ENCODE data around the gene CAPNS1.

CAPNS1 gene

DNA sequence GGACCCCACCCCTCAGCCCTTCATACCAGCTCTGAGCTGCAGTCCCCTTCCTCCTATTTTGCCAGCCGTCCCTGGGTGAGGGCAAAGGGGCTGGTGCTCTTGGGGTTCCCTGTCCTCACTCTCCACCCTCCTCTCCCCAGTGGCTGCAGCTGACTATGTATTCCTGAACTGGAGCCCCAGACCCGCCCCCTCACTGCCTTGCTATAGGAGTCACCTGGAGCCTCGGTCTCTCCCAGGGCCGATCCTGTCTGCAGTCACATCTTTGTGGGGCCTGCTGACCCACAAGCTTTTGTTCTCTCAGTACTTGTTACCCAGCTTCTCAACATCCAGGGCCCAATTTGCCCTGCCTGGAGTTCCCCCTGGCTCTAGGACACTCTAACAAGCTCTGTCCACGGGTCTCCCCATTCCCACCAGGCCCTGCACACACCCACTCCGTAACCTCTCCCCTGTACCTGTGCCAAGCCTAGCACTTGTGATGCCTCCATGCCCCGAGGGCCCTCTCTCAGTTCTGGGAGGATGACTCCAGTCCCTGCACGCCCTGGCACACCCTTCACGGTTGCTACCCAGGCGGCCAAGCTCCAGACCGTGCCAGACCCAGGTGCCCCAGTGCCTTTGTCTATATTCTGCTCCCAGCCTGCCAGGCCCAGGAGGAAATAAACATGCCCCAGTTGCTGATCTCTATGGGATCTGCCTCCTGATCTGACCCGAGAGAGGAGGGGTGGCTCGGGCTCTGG, 10.0 kb downstream of the CAPNS1 start:
- no peak for DNase-seq (ENCODE audit: extremely low read depth, insufficient read length)
- TF ChIP-seq, protein P1, sequence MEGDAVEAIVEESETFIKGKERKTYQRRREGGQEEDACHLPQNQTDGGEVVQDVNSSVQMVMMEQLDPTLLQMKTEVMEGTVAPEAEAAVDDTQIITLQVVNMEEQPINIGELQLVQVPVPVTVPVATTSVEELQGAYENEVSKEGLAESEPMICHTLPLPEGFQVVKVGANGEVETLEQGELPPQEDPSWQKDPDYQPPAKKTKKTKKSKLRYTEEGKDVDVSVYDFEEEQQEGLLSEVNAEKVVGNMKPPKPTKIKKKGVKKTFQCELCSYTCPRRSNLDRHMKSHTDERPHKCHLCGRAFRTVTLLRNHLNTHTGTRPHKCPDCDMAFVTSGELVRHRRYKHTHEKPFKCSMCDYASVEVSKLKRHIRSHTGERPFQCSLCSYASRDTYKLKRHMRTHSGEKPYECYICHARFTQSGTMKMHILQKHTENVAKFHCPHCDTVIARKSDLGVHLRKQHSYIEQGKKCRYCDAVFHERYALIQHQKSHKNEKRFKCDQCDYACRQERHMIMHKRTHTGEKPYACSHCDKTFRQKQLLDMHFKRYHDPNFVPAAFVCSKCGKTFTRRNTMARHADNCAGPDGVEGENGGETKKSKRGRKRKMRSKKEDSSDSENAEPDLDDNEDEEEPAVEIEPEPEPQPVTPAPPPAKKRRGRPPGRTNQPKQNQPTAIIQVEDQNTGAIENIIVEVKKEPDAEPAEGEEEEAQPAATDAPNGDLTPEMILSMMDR (IDR thresholded peaks at IDR 0.05; ENCODE audit: insufficient read depth, low read length, poor library complexity, severe bottlenecking): no peak
- Histone ChIP-seq H3K27me3 (replicated peaks; ENCODE audit: control insufficient read depth, insufficient read depth, low read length) (no peaks in the 10 kb centered on the region), H3K36me3 (ENCODE audit: control insufficient read depth, insufficient read depth, low read length) (peaks cover 37% of the 10 kb centered on the region), H3K4me3 (replicated peaks; ENCODE audit: low read depth, low read length) (no peak overlapping the region)

DNA sequence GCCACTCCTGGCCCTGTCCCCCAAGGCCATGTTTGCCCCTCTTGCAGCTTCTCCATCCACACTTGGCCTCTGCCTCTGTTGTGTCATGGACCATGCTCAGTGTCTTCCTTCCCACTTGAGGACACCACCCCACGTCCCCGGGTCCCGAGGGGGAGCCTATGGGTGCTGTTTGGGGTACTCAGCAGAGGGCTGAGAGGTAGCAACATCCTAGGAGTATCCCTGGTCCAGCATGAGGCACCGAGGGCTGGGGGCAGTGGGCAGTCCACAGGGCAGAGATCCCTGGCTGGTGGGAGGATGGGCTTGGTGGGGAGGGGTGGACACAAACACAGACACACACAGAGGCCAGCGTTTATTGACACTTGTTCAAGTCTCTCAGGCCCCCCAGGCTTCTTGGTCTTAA, 10.7 kb downstream of the CAPNS1 start:
- TF ChIP-seq, protein P1 (IDR thresholded peaks at IDR 0.05; ENCODE audit: insufficient read depth, low read length, poor library complexity, severe bottlenecking): no peak
- Histone ChIP-seq H3K27me3 (replicated peaks; ENCODE audit: control insufficient read depth, insufficient read depth, low read length) (no peaks in the 10 kb centered on the region), H3K4me3 (replicated peaks; ENCODE audit: low read depth, low read length) (no peak overlapping the region), H3K36me3 (ENCODE audit: control insufficient read depth, insufficient read depth, low read length) (peaks cover 36% of the 10 kb centered on the region)
- no peak for DNase-seq (ENCODE audit: extremely low read depth, insufficient read length)

DNA sequence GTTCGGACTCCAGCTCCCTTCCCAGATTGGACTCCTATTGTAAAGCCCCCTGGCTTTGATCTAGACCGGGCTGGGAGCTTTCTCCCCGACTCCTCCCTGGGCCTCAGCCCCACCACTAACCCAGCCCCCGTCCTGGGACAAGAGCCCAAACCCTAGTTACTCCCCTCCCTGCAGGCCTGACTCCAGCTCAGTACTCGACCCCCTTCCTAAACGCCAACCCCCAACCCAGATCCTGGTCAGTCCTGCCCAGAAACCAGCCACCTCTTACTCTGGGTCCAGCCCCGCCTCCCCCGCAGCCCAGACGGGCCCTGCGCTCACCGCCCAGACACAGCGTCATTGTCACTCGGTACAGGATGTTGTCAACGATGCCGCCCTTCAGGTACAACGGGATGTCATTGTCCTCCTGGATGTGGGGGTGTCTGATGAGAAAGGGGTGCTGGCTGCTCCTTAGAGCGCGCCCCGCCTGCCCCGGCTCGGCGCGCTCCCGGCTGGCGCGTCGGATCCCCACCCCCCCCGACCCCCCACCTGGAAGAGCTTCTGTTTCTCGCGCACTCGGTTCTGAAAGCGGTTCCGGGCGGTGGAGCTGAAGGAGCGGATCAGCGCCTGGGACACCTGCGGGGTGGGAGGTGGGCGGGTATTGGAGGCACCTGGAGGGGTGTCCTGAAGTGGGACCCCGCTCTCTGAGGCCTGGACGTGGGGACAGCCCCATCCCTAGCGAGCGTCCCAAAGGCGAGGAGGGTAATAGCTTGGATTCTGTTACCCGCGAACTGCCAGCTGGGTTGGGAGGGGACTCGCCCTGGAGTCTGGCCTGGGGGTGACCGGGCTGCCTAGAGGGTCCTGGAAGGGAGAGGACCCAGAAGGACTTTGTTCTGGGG, 11.5 kb downstream of the CAPNS1 start:
- no peak overlapping the region for H3K4me3 ChIP-seq (replicated peaks; ENCODE audit: low read depth, low read length)
- DNase-seq (ENCODE audit: extremely low read depth, insufficient read length): no peak
- H3K27me3 ChIP-seq (replicated peaks; ENCODE audit: control insufficient read depth, insufficient read depth, low read length): no peaks in the 10 kb centered on the region
- peaks cover 29% of the 10 kb centered on the region for H3K36me3 ChIP-seq (ENCODE audit: control insufficient read depth, insufficient read depth, low read length)
- TF ChIP-seq, protein P1 (IDR thresholded peaks at IDR 0.05; ENCODE audit: insufficient read depth, low read length, poor library complexity, severe bottlenecking): no peak

DNA sequence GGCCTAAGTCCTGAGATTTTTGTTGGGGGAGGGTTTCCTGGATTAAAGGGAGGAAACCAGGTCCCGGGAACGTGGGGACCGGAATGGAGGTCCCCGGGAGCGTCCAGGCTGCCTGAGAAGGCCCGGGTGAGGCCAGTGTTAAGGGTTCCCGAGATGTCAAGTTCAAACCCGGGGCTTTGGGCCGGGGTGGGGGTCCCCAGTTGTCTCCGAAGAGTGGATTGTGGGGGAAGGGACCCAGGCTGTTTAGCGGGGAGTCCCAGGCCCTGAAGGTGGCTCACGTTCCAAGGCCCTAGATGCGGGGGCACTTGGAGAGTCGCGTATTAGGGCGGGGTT, 12.1 kb downstream of the CAPNS1 start:
- peaks cover 25% of the 10 kb centered on the region for H3K36me3 ChIP-seq (ENCODE audit: control insufficient read depth, insufficient read depth, low read length)
- no peak for DNase-seq (ENCODE audit: extremely low read depth, insufficient read length)

DNA sequence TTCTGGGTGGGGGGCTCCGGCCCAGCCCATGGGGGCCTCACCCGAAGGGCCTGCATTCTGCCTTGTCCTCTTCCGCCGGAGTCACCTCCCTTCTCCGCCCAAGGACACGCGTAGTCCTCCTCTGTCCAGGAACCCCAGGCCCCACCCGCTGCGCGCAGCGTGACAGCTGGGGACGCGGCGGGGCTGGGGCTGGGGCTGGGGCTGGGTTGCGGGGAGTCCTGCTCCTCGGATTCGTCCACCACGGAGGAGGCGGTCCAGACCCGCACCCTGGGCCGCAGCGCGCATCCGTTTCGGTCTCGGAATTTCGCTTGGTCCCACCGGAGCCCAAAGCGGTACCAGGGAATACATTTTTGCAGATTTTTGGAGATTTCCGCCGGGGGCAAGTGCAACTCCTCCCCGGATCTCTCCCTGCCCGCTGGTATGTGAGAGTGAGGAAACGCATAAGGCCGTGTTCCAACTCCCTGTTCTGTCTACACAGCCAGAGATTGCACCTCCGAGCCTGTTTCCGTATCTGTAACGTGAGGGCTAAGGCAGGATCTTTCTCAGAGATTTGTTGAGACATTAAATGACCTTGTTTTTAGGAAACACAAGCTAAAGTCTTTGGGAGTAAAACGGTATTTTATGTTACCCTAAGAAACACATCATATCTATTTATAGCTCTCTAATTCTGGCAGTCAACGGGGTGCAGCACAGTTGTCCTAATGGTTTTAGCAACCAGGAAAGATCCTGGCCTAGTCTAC, 12.7 kb downstream of the CAPNS1 start, which contains the start of gene COX7A1:
COX7A1 (minus strand) TSS at position 96 of the 740 bp plus-strand sequence; CDS start at position 56, 40 bp downstream.
- no peak for DNase-seq (ENCODE audit: extremely low read depth, insufficient read length)
- Histone ChIP-seq H3K4me3 (replicated peaks; ENCODE audit: low read depth, low read length) (no peak within 1 kb of the TSS), H3K36me3 (ENCODE audit: control insufficient read depth, insufficient read depth, low read length) (peaks cover 23% of the 10 kb centered on the region), H3K27me3 (replicated peaks; ENCODE audit: control insufficient read depth, insufficient read depth, low read length) (no peaks in the 10 kb centered on the region)
- TF ChIP-seq, protein P1 (IDR thresholded peaks at IDR 0.05; ENCODE audit: insufficient read depth, low read length, poor library complexity, severe bottlenecking): no peak

More for the DNA sequence above, 12.1 kb downstream of the CAPNS1 start:
- Histone ChIP-seq H3K27me3 (replicated peaks; ENCODE audit: control insufficient read depth, insufficient read depth, low read length) (no peaks in the 10 kb centered on the region), H3K4me3 (replicated peaks; ENCODE audit: low read depth, low read length) (no peak overlapping the region)
- TF ChIP-seq, protein P1 (IDR thresholded peaks at IDR 0.05; ENCODE audit: insufficient read depth, low read length, poor library complexity, severe bottlenecking): no peak
